ENCODE results near the gene GNAS-AS1. TPM values are rescaled to one million over a fixed set of nuclear protein-coding genes. Genes with fewer than 3 reads are reported as not detected.

The GNAS-AS1 gene
- polyA plus RNA-seq, 1 donor = 1.0 TPM

DNA sequence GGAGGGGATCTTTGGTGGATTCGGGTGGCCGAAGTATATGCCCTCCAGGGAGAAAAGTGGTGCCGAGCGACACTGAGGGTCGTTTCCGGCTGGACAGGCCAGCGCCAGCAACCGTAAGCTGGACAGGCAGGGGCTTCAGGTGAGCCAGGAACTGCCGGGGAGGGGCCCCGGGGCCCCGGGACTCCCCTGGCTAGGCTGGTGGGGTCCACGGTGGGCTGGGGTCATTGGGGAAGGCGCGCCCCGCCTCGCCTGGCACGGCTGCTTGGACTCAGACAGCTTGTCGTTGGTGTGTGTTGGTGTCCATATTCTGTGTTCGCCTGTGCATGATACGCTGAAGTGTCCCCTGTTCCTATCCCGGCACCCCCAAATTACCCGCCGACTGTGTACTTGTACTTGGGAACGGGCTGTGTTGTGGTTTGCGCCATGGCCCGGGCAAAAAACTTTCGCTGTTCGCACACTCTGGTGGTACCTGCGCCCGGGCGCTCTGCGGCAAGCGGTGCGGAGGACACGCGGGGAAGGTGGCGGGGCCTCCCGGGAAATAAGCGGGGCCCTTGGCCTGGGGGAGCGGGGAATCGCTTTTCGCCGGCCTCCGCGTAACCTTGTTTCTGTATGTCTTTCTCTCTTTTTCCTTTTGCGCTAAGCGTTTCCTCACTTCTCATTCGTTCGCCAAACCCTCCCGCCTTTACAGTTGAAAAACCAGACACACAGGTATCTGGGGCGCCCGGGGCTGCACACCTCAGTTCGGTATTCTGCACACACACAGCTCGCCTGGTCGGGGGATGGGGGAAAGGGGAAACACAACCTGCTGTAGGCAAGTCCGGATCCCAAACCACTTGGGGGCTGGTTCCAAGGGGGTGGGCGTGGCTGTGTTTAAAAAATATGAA lies 5.0 kb upstream of the GNAS-AS1 start:
- no peak for DNase-seq

DNA sequence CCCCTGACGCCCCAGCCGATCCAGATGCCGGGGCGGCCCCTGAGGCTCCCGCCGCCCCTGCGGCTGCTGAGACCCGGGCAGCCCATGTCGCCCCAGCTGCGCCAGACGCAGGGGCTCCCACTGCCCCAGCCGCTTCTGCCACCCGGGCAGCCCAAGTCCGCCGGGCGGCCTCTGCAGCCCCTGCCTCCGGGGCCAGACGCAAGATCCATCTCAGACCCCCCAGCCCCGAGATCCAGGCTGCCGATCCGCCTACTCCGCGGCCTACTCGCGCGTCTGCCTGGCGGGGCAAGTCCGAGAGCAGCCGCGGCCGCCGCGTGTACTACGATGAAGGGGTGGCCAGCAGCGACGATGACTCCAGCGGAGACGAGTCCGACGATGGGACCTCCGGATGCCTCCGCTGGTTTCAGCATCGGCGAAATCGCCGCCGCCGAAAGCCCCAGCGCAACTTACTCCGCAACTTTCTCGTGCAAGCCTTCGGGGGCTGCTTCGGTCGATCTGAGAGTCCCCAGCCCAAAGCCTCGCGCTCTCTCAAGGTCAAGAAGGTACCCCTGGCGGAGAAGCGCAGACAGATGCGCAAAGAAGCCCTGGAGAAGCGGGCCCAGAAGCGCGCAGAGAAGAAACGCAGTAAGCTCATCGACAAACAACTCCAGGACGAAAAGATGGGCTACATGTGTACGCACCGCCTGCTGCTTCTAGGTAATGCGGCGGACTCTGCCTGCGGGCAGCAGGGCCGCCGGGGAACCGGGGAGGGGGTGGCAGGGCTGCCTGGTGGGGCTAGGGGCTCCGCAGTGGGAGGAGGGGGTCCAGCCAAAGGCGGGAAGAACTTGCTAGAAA lies 4.2 kb upstream of the GNAS-AS1 start:
- no peak for DNase-seq

GRCh38 chr20:58853976-58854637 lies 3.4 kb upstream of the GNAS-AS1 start:
- DNase-seq = no peak

GRCh38 chr20:58853466-58853865 lies 2.8 kb upstream of the GNAS-AS1 start:
- no peak for DNase-seq

DNA sequence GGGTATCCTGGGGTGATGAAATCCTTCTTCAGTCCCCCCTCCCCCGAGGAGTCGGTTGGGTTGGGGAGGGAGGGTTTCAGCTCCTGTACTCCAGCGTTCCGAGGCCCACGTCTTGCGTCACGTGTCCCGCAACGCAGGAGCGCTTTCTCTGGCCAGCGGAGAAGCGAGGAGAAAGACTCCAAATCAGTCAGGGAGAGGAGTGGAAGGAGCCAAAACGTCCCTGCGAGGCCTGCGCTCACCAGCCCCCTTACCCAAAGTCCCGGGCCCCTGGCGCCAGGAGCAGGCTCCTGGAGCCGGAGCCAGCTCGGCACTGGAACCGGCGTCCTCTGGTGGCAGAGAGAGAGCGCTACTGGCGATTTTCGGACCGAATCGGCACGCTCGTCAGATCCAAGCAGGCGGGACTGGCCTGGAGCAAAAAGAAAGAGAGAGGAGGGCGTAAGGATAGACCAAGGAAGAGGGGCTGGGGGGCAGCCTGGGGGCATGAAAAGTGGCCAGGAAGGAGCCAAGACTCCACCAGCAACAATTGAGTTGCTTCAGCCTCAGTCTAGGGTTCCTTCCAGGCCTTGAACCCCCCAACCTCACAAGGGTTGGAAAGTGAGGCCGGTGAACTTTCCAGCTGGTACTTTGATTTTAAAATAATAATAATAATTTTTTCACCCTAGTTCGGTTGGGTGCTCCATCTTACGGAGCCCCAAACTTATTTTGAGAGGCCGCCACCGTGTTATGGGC lies 2.0 kb upstream of the GNAS-AS1 start, which contains the start of gene GNAS:
Gene GNAS (plus strand): TSS at position 174 of the 729 bp plus-strand sequence.
- DNase-seq = peak; percentile 61

DNA sequence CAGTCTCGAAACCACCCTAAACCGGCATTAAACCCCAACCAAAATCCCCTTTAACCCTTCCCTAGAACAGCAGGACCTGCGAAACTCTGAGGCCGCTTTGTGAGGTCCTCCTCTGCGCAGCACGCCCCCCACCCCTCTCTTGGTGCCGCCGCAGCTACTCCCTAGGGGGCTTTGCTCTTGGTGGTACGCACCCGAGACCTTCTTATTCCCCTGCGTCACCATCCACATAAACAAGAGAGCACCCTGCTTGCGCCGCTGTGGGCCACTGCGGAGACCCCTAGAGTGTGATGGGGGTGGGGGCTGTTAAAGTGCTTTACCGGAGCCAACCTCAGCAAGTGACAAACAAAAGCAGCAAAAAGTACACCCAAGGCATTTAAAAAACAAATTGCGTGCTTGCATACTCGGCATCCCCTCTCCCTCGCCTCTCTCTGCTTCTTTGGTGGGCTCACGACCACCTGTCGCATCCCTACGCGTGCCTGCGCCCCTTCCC lies 1.3 kb upstream of the GNAS-AS1 start:
- DNase-seq = no peak

DNA sequence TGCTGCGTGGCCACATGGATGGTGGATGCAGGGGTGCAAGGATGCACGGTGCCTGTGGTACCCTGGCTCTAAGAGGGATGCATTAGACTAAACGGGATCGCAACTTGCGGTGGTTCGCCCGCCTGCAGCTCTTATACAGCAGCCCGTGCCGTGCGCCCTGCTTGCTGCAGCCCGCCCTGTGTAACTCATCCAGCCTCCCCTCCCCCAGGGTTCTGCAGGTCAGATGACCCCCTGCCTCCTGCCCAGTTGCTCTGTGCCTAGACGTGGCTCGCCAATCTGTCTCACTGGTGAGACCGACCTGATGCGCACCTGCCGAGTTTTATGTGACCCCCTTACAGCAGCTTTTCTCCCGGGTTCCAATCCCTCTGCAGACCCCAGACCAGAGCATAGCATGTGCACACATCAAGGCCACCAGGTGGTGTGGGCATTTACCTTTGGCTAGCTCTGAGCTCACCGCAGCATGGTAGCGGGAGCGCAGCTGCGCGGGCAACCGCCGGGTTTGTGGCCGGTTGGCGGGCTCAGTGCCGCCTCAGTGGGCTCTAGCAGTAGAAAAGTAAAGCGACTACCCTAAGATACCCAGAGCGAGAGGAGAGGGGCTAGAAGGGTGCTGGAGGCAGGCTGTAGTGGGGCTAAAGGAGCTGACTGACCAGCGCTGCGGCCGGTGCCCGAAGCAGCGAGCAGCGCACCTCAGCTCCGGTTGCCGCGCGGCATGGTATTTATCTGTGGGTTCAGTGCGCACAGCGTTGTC lies 693 bp upstream of the GNAS-AS1 start:
- no peak for DNase-seq

- DNase-seq = no peak
Observed at GRCh38 chr20:58847463-58847862, 3.2 kb downstream of the GNAS-AS1 start.

GRCh38 chr20:58845706-58846105 lies 5.0 kb downstream of the GNAS-AS1 start:
- DNase-seq = no peak

DNA sequence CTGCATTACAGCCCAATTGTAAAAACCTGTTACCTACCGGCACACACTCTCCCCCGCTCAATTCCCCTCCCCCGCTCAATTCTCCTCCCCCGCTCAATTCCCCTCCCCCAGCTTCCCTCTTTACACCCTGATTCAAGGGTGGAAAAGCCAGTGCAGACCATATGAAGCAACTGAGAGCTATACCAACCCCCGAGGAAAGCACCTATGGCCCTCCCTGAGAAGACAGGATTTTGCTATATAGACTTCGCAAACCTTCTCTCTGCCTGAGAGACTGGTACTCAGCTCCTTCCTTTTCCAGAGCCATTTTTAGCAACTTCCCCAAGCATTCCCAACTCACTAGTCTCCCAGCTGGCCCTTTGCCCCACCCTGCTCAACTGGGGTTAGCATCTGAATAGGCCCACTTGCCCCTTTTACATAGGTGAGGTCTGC lies 7.6 kb downstream of the GNAS-AS1 start:
- no peak for DNase-seq

DNA sequence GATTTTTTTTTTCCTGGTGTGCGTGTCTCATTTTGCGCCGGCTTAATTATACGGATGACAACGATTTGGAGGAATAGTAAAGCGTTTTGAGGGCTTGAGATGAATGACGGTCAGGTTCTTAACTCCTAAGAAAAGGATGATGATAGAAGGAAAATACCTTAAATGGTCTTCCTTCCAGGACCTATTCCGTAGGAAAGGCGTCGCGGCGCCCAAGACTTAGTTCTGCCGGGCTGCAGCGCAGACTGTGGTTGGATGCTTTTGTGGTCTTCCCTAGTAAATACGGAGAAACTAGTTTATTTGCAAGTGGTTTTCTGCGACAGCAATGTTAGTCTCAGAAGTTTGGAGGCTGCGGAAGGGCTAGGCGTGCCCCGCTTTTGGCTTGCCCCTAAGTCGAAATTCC lies 8.4 kb downstream of the GNAS-AS1 start:
- DNase-seq = no peak

- DNase-seq = no peak
Observed at GRCh38 chr20:58841539-58842264, 9.0 kb downstream of the GNAS-AS1 start.

- DNase-seq = no peak
Observed at GRCh38 chr20:58840816-58841538, 9.7 kb downstream of the GNAS-AS1 start.

DNA sequence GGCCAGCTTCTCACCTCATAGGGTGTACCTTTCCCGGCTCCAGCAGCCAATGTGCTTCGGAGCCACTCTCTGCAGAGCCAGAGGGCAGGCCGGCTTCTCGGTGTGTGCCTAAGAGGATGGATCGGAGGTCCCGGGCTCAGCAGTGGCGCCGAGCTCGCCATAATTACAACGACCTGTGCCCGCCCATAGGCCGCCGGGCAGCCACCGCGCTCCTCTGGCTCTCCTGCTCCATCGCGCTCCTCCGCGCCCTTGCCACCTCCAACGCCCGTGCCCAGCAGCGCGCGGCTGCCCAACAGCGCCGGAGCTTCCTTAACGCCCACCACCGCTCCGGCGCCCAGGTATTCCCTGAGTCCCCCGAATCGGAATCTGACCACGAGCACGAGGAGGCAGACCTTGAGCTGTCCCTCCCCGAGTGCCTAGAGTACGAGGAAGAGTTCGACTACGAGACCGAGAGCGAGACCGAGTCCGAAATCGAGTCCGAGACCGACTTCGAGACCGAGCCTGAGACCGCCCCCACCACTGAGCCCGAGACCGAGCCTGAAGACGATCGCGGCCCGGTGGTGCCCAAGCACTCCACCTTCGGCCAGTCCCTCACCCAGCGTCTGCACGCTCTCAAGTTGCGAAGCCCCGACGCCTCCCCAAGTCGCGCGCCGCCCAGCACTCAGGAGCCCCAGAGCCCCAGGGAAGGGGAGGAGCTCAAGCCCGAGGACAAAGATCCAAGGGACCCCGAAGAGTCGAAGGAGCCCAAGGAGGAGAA lies 10.5 kb downstream of the GNAS-AS1 start:
- no peak for DNase-seq

GRCh38 chr20:58839474-58839874 lies 11.2 kb downstream of the GNAS-AS1 start:
- peak; percentile 53 for DNase-seq

- no peak for DNase-seq
Observed at GRCh38 chr20:58838174-58838573, 12.5 kb downstream of the GNAS-AS1 start.

- no peak for DNase-seq
Observed at GRCh38 chr20:58837717-58838116, 13.0 kb downstream of the GNAS-AS1 start.

DNA sequence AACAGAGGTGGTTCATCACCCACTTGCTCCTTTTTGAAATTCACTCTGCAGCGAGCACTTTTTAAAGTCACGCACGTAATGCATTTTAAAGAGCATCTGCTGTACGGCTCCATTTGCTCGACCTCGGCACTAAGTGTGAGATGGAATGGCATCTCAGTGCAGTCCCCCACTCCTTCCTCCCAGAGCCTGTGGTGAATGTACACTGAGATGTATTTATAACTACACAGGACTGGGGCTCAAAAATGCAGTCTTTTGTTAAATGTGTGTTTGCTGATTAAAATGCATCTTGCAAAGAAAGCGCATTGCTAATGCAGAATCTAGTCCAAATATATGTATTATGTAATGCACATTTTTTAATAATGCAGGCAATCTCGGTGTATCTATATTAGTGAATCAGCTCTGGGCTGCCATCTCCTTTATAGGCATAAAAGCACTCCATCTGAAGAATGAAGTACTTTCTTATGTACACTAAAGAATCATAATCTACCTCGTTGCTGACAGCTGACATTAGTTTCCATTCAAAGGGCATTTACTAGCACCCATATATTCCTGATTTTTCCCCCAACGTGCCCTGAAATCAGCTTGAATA lies 14.0 kb downstream of the GNAS-AS1 start:
- DNase-seq = no peak
